Astrocyte of the cerebellum (primary cell): ENCODE measurements around the gene FAM32A.

ENCODE experiments used
- DNase-seq: peaks from one replicate; pipeline ENCODE4 v3.0.0-alpha.2; 2011; ENCODE audit warnings: low read depth
- H3K4me3 ChIP-seq: 2 replicates; pipeline ENCODE4 v1.5.1; 2011; ENCODE audit warnings: mild to moderate bottlenecking, low read depth, low read length, moderate library complexity
- CTCF ChIP-seq: IDR thresholded peaks from 2 replicates; pipeline ENCODE4 v1.5.1; 2012; ENCODE audit warnings: low read length, low read depth, moderate library complexity, mild to moderate bottlenecking; ENCODE audit errors: missing control alignments
- in situ Hi-C: cut with HindIII; loops from 2 replicates; pipeline ENCODE4 v1.10.0; 2017; ENCODE audit warnings: low sequenced_read_pairs

Gene FAM32A

GRCh38 chr19:16143399-16144215 lies 41.6 kb upstream of the FAM32A start, which contains the start of gene HSH2D:
TSS of gene HSH2D (plus strand) at chr19:16143685. CDS start at chr19:16148751, 5,066 bp downstream.
- in situ Hi-C loops: no loop called here
- no peak within 1 kb of the TSS for H3K4me3 ChIP-seq
- no peak for DNase-seq
- TF ChIP-seq CTCF: no peak

GRCh38 chr19:16144216-16144581 lies 41.0 kb upstream of the FAM32A start:
- TF ChIP-seq CTCF: no peak
- DNase-seq: no peak
- H3K4me3 ChIP-seq: no peak overlapping the region
- in situ Hi-C loops: no loop called here

DNA sequence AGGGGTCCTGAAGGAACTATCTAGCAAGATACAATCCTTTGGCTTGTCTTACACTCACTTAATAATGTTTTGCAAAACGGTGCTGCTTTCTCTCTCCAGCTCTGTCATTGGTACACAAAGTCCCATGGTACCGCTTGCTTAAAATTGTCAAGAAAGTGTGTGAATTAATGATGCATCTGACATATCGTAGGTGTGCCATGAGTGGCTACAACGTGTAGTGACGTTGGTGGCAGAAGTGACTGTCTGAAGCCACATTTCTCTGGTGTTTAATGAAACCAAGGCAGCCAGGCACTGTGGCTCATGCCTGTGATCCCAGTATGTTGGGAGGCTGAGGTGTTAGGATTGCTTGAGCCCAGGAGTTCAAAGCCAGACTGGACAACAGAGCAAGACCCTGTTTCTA lies 39.1 kb upstream of the FAM32A start:
- TF ChIP-seq CTCF: no peak
- no peak for DNase-seq
- no peak overlapping the region for H3K4me3 ChIP-seq
- in situ Hi-C loops: no loop called here

- in situ Hi-C loops: no loop called here
- no peak for DNase-seq
- no peak for TF ChIP-seq CTCF
- H3K4me3 ChIP-seq: no peak overlapping the region
These were observed 36.6 kb upstream of the FAM32A start for GRCh38 chr19:16148443-16149229.

GRCh38 chr19:16153582-16154336 lies 31.5 kb upstream of the FAM32A start:
- DNase-seq: no peak
- in situ Hi-C loops: no loop called here
- no peak overlapping the region for H3K4me3 ChIP-seq
- no peak for TF ChIP-seq CTCF

DNA sequence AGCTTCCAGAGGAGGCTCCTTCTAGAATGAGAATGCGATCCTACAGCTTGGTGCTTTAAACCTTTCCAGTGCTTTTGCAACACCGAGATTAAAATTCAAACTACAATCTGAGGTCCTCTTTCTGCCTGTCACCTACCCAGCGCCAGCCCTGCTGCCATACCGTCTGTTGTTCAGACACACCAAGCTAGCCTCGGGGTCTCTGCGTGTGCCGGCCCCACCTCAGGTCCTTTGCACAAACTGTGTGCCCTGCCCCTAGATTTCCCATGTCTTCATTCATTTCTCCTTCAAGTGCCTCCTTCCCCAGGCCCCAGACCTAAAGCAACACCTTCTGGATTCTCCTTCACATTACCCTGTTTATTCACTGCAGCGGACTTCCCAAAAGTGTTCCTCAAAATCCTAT lies 30.7 kb upstream of the FAM32A start:
- DNase-seq: no peak
- TF ChIP-seq CTCF: no peak
- H3K4me3 ChIP-seq: no peak overlapping the region
- in situ Hi-C loops: no loop called here
